Spleen (tissue), 11 donors: ENCODE results near the gene PRKCA. TPM values are rescaled to one million over a fixed set of nuclear protein-coding genes. Genes with fewer than 3 reads are reported as not detected.

Source experiments
- DNase-seq: peaks from one replicate; pipeline ENCODE4 v3.0.0-alpha.2; 2020
- H3K27ac ChIP-seq, 8 donors: fragments of 200-600 bp; sonication (generic) in 7 of 8; 1 replicate in 4 of 8; 2 replicates in 4 of 8; pipeline versions ENCODE4 v1.5.0 to v1.8.0; 2016 to 2021; ENCODE audit warnings: inconsistent platforms in 4 of 8, mild to moderate bottlenecking in 4 of 8, moderate library complexity in 1 of 8
- H3K27me3 ChIP-seq, 7 donors: fragments of 200-600 bp; sonication (generic) in 6 of 7; replicated peaks in 1 of 7; 1 replicate in 4 of 7; 2 replicates in 3 of 7; pipeline versions ENCODE4 v1.5.0 to v1.8.0; 2016 to 2021; ENCODE audit warnings: inconsistent platforms in 3 of 7, mild to moderate bottlenecking in 1 of 7
- H3K36me3 ChIP-seq, 6 donors: fragments of 200-600 bp; sonication (generic) in 5 of 6; 1 replicate in 4 of 6; 2 replicates in 2 of 6; pipeline versions ENCODE4 v1.5.0 to v1.8.0; 2016 to 2021; ENCODE audit warnings: inconsistent platforms in 2 of 6
- H3K4me1 ChIP-seq, 6 donors: fragments of 200-600 bp; sonication (generic) in 5 of 6; 1 replicate in 3 of 6; 2 replicates in 3 of 6; pipeline versions ENCODE4 v1.5.0 to v1.8.0; 2016 to 2021; ENCODE audit warnings: inconsistent platforms in 3 of 6
- H3K4me3 ChIP-seq, 8 donors: fragments of 200-600 bp; sonication (generic) in 7 of 8; 1 replicate in 4 of 8; 2 replicates in 4 of 8; pipeline versions ENCODE4 v1.5.0 to v1.8.0; 2016 to 2021; ENCODE audit warnings: inconsistent platforms in 4 of 8, mild to moderate bottlenecking in 4 of 8, moderate library complexity in 2 of 8
- H3K9me3 ChIP-seq, 8 donors: fragments of 200-600 bp; sonication (generic) in 7 of 8; 1 replicate in 4 of 8; 2 replicates in 4 of 8; pipeline versions ENCODE4 v1.5.0 to v1.8.0; 2016 to 2021; ENCODE audit warnings: inconsistent platforms in 4 of 8
- CTCF ChIP-seq, 11 experiments: fragments of 200-600 bp in 7 of 11; fragments of 450-650 bp in 4 of 11; sonication (generic) in 4 of 11; IDR thresholded peaks in 8 of 11; conservative IDR thresholded peaks in 3 of 11; 1 replicate in 7 of 11; 2 replicates in 4 of 11; pipeline versions ENCODE4 v1.4.0 to v1.8.0; 2016 to 2021; ENCODE audit warnings: antibody characterized with exemption in 11 of 11, inconsistent platforms in 4 of 11, mild to moderate bottlenecking in 1 of 11
- POLR2A ChIP-seq, 3 donors: fragments of 450-650 bp; IDR thresholded peaks; one replicate each; pipeline ENCODE4 v1.5.1; 2017; ENCODE audit warnings: antibody characterized with exemption in 3 of 3, mild to moderate bottlenecking in 1 of 3
- POLR2AphosphoS5 ChIP-seq, 3 donors: sonication (generic); formaldehyde crosslinking; IDR thresholded peaks; one replicate each; pipeline ENCODE4 v1.5.1; 2017; ENCODE audit warnings: antibody characterized with exemption in 3 of 3
- WGBS, 5 donors: extraction: QIAGEN DNeasy Blood & Tissue Kit in 3 of 5; methylation state at CpG; one replicate each; pipeline versions ENCODE4 v1.1.5 to v1.1.7; 2013 to 2018; 5-methylcytosine and 5-hydroxymethylcytosine counted together
- intact Hi-C: fragments of 100-400 bp; cut with DNase I; formaldehyde crosslinking; loops from one replicate; pipeline ENCODE4 v1.15.0; 2023; ENCODE audit warnings: low total_unique reads
- polyA plus RNA-seq, 3 donors: library from polyadenylated mRNA; stranded (reverse); fragments of 200-250 nt; gene quantifications; one replicate each; pipeline ENCODE4 v1.2.1, GENCODE V29; 2013
- total RNA-seq, 7 donors: library from RNA; depleted of rRNA in 3 of 7; stranded (reverse); fragments of >200 nt in 3 of 7; fragmentation: NEBNext Ultra II Directional in 4 of 7; extraction: Animal tissue kit (Norgen Biotek cat#: 25700) in 4 of 7; gene quantifications; one replicate each; pipeline versions ENCODE4 v1.1.0 to v1.2.1, GENCODE V29; 2016 to 2021
- donor health status: healthy with polysubstance abuse.
- donor health status: DM: no; HTN: no; CAD: no; lungs with moderate emphysema.
- donor health status: DM: no; HTN: no; CAD: no.
- donor health status: Bipolar disorder and iron deficiency.
- donor health status: healthy.
- donor health status: DM: no; HTN: no; CAD: no.
- donor health status: DM: yes; HTN: yes; CAD: no.

The PRKCA gene
- total and polyA plus RNA-seq, 10 donors, result 1.7 to 59.7 (median 31.2) TPM

DNA sequence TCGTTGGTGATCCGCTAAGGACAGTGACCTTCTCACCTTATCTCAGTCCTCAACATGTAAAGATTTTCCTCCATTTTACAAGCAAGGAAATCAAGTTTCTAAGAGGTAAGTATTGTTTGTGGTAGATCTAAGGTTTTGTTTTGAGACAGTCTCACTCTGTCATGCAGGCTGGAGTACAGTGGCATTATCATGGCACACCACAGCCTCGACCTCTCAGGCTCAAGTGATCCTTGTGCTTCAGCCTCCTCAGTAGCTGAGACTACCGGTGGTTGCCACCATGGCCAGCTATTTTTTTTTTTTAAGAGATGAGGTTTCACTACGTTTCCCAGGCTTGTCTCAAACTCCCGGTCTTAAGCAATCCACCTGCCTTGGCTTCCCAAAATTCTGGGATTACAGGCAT, 34.9 kb downstream of the PRKCA start:
- 87 to 92% (median 89%) methylated on average over 6 of the region's 6 CpGs for WGBS, 5 donors
- Histone ChIP-seq H3K36me3 (no peaks in the 10 kb centered on the region), H3K9me3 (no peaks in the 10 kb centered on the region), H3K4me3 (no peak overlapping the region), H3K27ac (no peak overlapping the region), H3K4me1 (peaks cover 0 to 33% (median 1%) of the 10 kb centered on the region in 6 donors), H3K27me3 (no peaks in the 10 kb centered on the region)
- intact Hi-C loops, result no loop called here
- no peak for TF ChIP-seq POLR2AphosphoS5 (IDR thresholded peaks at IDR 0.05)
- TF ChIP-seq POLR2A (IDR thresholded peaks at IDR 0.05), result no peak
- TF ChIP-seq CTCF (IDR thresholded peaks at IDR 0.05 in 8 of 11, conservative IDR thresholded peaks at IDR 0.05 in 3 of 11), result no peak
- DNase-seq, result no peak

- no peaks in the 10 kb centered on the region for H3K9me3 ChIP-seq
- H3K27me3 ChIP-seq, result no peaks in the 10 kb centered on the region
- DNase-seq, result no peak
- H3K36me3 ChIP-seq, result no peaks in the 10 kb centered on the region
- H3K4me1 ChIP-seq, result peaks cover 0 to 31% (median 1%) of the 10 kb centered on the region in 6 donors
- intact Hi-C loops, result no loop called here
- no peak overlapping the region for H3K27ac ChIP-seq
- TF ChIP-seq CTCF (IDR thresholded peaks at IDR 0.05 in 8 of 11, conservative IDR thresholded peaks at IDR 0.05 in 3 of 11), result no peak
- TF ChIP-seq POLR2A (IDR thresholded peaks at IDR 0.05), result no peak
- WGBS, 5 donors, result 82 to 91% (median 89%) methylated on average over 6 of the region's 6 CpGs
- no peak overlapping the region for H3K4me3 ChIP-seq
Measured at GRCh38 chr17:66337866-66338485, 35.6 kb downstream of the PRKCA start.

GRCh38 chr17:66338937-66339336, 36.5 kb downstream of the PRKCA start:
- no peaks in the 10 kb centered on the region for H3K36me3 ChIP-seq
- H3K4me1 ChIP-seq, result peaks cover 0 to 26% (median 1%) of the 10 kb centered on the region in 6 donors
- no peak for DNase-seq
- no peak for TF ChIP-seq POLR2A (IDR thresholded peaks at IDR 0.05)
- TF ChIP-seq POLR2AphosphoS5 (IDR thresholded peaks at IDR 0.05), result no peak
- TF ChIP-seq CTCF (IDR thresholded peaks at IDR 0.05 in 8 of 11, conservative IDR thresholded peaks at IDR 0.05 in 3 of 11), result no peak
- H3K27me3 ChIP-seq, result no peaks in the 10 kb centered on the region
- no peak overlapping the region for H3K27ac ChIP-seq
- H3K9me3 ChIP-seq, result no peaks in the 10 kb centered on the region
- 71 to 92% (median 78%) methylated on average over 4 of the region's 4 CpGs for WGBS, 5 donors
- H3K4me3 ChIP-seq, result no peak overlapping the region
- intact Hi-C loops, result no loop called here

DNA sequence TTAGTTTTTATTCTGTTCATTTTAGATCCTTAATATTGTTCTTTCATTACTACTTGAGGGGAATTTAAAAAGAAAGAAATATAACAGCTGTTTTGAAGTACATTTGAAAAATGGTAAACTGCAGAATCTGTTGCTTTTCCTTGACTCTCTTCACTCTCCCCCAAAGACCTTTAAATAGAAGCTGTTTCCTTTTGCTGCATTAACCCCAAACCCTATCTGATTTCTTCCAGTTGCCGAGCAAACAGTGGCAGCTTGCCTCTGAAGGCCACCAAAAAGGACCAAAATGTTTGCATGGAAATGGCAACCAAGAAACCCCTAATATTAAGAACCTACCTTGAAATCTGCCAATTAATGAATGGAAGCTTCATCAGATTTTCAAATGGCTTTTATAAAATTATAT, 37.1 kb downstream of the PRKCA start:
- Histone ChIP-seq H3K4me3 (no peak overlapping the region), H3K36me3 (no peaks in the 10 kb centered on the region), H3K9me3 (no peaks in the 10 kb centered on the region), H3K4me1 (peaks cover 0 to 27% (median 1%) of the 10 kb centered on the region in 6 donors), H3K27me3 (no peaks in the 10 kb centered on the region), H3K27ac (no peak overlapping the region)
- 21 to 44% (median 32%) methylated on average over 1 of the region's 1 CpG for WGBS, 5 donors
- no peak for TF ChIP-seq CTCF (IDR thresholded peaks at IDR 0.05 in 8 of 11, conservative IDR thresholded peaks at IDR 0.05 in 3 of 11)
- TF ChIP-seq POLR2A (IDR thresholded peaks at IDR 0.05), result no peak
- no peak for TF ChIP-seq POLR2AphosphoS5 (IDR thresholded peaks at IDR 0.05)
- DNase-seq, result no peak
- intact Hi-C loops, result no loop called here
